Mesothelial cell of epicardium (in vitro differentiated cells): ENCODE measurements around the gene RTN4RL1. TPM values are rescaled to one million over a fixed set of nuclear protein-coding genes. Genes with fewer than 3 reads are reported as not detected.

Experiments
- DNase-seq, 2 experiments: peaks; one replicate each; pipeline ENCODE4 v3.0.0; 2021; ENCODE audit warnings: low spot score in 2 of 2; ENCODE audit not compliant: unreplicated experiment in 2 of 2
- H3K27ac Mint-ChIP-seq: 2 replicates; pipeline ENCODE4 v1.8.0; 2021; ENCODE audit warnings: mixed read lengths
- H3K27me3 Mint-ChIP-seq: 2 replicates; pipeline ENCODE4 v1.8.0; 2021; ENCODE audit warnings: low read depth, mixed read lengths
- H3K36me3 Mint-ChIP-seq: 2 replicates; pipeline ENCODE4 v1.8.0; 2021; ENCODE audit warnings: mixed read lengths
- H3K4me1 Mint-ChIP-seq: 2 replicates; pipeline ENCODE4 v1.8.0; 2021; ENCODE audit warnings: mixed read lengths
- H3K4me3 Mint-ChIP-seq: 2 replicates; pipeline ENCODE4 v1.8.0; 2021; ENCODE audit warnings: mild to moderate bottlenecking, moderate library complexity, mixed read lengths
- H3K9me3 Mint-ChIP-seq: 2 replicates; pipeline ENCODE4 v1.8.0; 2021; ENCODE audit warnings: mixed read lengths
- total RNA-seq: library from RNA; stranded (reverse); gene quantifications from 3 replicates; pipeline ENCODE4 v1.2.1, GENCODE V29; 2021
- TF ChIP-seq, protein P1 (sequence below): fragments of 200-600 bp; sonication (generic); IDR thresholded peaks from one replicate; pipeline ENCODE4 v1.5.0; 2021; ENCODE audit warnings: antibody characterized with exemption; ENCODE audit not compliant: unreplicated experiment

Gene RTN4RL1
- total RNA-seq, 1 donor from 2014 or later: 0.20 TPM

- Mint-ChIP-seq H3K27ac (no peak overlapping the region), H3K27me3 (no peaks in the 10 kb centered on the region), H3K4me1 (peaks cover 9% of the 10 kb centered on the region), H3K36me3 (peaks cover 1% of the 10 kb centered on the region), H3K9me3 (no peaks in the 10 kb centered on the region), H3K4me3 (no peak overlapping the region)
- DNase-seq: no peak
- TF ChIP-seq, protein P1, sequence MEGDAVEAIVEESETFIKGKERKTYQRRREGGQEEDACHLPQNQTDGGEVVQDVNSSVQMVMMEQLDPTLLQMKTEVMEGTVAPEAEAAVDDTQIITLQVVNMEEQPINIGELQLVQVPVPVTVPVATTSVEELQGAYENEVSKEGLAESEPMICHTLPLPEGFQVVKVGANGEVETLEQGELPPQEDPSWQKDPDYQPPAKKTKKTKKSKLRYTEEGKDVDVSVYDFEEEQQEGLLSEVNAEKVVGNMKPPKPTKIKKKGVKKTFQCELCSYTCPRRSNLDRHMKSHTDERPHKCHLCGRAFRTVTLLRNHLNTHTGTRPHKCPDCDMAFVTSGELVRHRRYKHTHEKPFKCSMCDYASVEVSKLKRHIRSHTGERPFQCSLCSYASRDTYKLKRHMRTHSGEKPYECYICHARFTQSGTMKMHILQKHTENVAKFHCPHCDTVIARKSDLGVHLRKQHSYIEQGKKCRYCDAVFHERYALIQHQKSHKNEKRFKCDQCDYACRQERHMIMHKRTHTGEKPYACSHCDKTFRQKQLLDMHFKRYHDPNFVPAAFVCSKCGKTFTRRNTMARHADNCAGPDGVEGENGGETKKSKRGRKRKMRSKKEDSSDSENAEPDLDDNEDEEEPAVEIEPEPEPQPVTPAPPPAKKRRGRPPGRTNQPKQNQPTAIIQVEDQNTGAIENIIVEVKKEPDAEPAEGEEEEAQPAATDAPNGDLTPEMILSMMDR: no peak
Measured at GRCh38 chr17:1959871-1960544, 65.1 kb downstream of the RTN4RL1 start.

- no peaks in the 10 kb centered on the region for H3K9me3 Mint-ChIP-seq
- no peak overlapping the region for H3K4me3 Mint-ChIP-seq
- TF ChIP-seq, protein P1: no peak
- peaks cover 9% of the 10 kb centered on the region for H3K4me1 Mint-ChIP-seq
- no peak overlapping the region for H3K27ac Mint-ChIP-seq
- peaks cover 1% of the 10 kb centered on the region for H3K27me3 Mint-ChIP-seq
- peaks cover 1% of the 10 kb centered on the region for H3K36me3 Mint-ChIP-seq
- no peak for DNase-seq
Measured at GRCh38 chr17:1958134-1958881, 66.8 kb downstream of the RTN4RL1 start.

DNA sequence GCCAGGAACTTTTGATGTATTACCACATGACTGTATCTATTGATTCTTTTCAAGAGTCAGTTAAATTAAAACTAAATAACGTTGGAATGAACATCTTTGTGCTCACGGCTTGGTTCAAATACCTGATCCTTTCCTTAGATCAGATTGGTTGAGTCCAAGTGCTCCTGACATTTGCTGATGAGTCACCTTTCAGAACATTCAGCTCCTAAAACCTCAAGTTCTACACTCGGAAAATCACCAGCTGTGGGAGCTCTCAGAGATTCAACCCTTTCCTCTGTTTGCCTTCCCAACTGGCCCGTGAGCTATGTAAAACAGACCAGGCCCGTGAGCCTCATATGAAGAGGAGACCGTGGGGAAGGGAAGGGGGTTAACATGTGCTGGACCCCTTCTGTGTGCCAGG lies 68.1 kb downstream of the RTN4RL1 start:
- Mint-ChIP-seq H3K4me3 (no peak overlapping the region), H3K27ac (no peak overlapping the region), H3K9me3 (no peaks in the 10 kb centered on the region), H3K4me1 (peaks cover 9% of the 10 kb centered on the region), H3K36me3 (peaks cover 1% of the 10 kb centered on the region), H3K27me3 (peaks cover 3% of the 10 kb centered on the region)
- TF ChIP-seq, protein P1: no peak
- DNase-seq: no peak

GRCh38 chr17:1956134-1956533 lies 69.0 kb downstream of the RTN4RL1 start:
- TF ChIP-seq, protein P1: no peak
- Mint-ChIP-seq H3K4me3 (no peak overlapping the region), H3K27ac (no peak overlapping the region), H3K27me3 (peaks cover 3% of the 10 kb centered on the region), H3K36me3 (peaks cover 1% of the 10 kb centered on the region), H3K9me3 (no peaks in the 10 kb centered on the region), H3K4me1 (peaks cover 9% of the 10 kb centered on the region)
- DNase-seq: no peak

- no peak overlapping the region for H3K27ac Mint-ChIP-seq
- peaks cover 1% of the 10 kb centered on the region for H3K36me3 Mint-ChIP-seq
- H3K4me3 Mint-ChIP-seq: no peak overlapping the region
- H3K4me1 Mint-ChIP-seq: no peaks in the 10 kb centered on the region
- H3K9me3 Mint-ChIP-seq: no peaks in the 10 kb centered on the region
- no peak for DNase-seq
- H3K27me3 Mint-ChIP-seq: peaks cover 3% of the 10 kb centered on the region
- TF ChIP-seq, protein P1: no peak
Measured at GRCh38 chr17:1953831-1954230, 71.3 kb downstream of the RTN4RL1 start.
